WTC11 (cell line): ENCODE measurements around the gene EYA2. TPM values are rescaled to one million over a fixed set of nuclear protein-coding genes. Genes with fewer than 3 reads are reported as not detected.

Experiments used
- ATAC-seq: fragments of 200-7000 bp; cut with Tn5 transposase; 2 replicates; pipeline ENCODE4 v1.10.0; 2021; ENCODE audit warnings: mild to moderate bottlenecking, moderate library complexity
- CTCF ChIA-PET: fragments of 300-600 bp; sonication (Branson Sonifier 250); formaldehyde crosslinking; loops from one replicate; lab custom pipeline; 2021; ENCODE audit warnings: antibody characterized with exemption; lab: Charles Lee
- POLR2A ChIA-PET: fragments of 350-600 bp; sonication (Branson Sonifier 250); formaldehyde crosslinking; loops from one replicate; lab custom pipeline; 2021; ENCODE audit warnings: antibody characterized with exemption; lab: Charles Lee
- DNase-seq: peaks from one replicate; pipeline ENCODE4 v3.0.0; 2021; ENCODE audit warnings: low spot score
- H3K27ac Mint-ChIP-seq: 2 replicates; pipeline ENCODE4 v1.8.0; 2021; ENCODE audit warnings: mixed read lengths
- H3K27me3 Mint-ChIP-seq: 2 replicates; pipeline ENCODE4 v1.8.0; 2021; ENCODE audit warnings: low read depth, mild to moderate bottlenecking, moderate library complexity, mixed read lengths
- H3K36me3 Mint-ChIP-seq: 2 replicates; pipeline ENCODE4 v1.8.0; 2021; ENCODE audit warnings: mixed read lengths
- H3K4me1 Mint-ChIP-seq: 2 replicates; pipeline ENCODE4 v1.8.0; 2022; ENCODE audit warnings: mixed read lengths
- H3K4me3 Mint-ChIP-seq: 2 replicates; pipeline ENCODE4 v1.8.0; 2021; ENCODE audit warnings: mild to moderate bottlenecking, moderate library complexity, mixed read lengths
- H3K9me3 Mint-ChIP-seq: 2 replicates; pipeline ENCODE4 v1.8.0; 2021; ENCODE audit warnings: mixed read lengths
- ARID4B ChIP-seq: sonication (generic); formaldehyde crosslinking; IDR thresholded peaks from 2 replicates; pipeline ENCODE4 v1.8.0; 2023; ENCODE audit warnings: missing genetic modification reagents, mild to moderate bottlenecking, borderline replicate concordance
- ETV6 ChIP-seq: sonication (generic); formaldehyde crosslinking; IDR thresholded peaks from 2 replicates; pipeline ENCODE4 v1.8.1; 2022; ENCODE audit warnings: mild to moderate bottlenecking, missing genetic modification reagents
- FOXP1 ChIP-seq: sonication (generic); formaldehyde crosslinking; IDR thresholded peaks from 2 replicates; pipeline ENCODE4 v1.8.0; 2022; ENCODE audit warnings: missing genetic modification reagents, mild to moderate bottlenecking, moderate library complexity, borderline replicate concordance
- JUN ChIP-seq: sonication (generic); formaldehyde crosslinking; IDR thresholded peaks from 2 replicates; pipeline ENCODE4 v1.8.0; 2023; ENCODE audit warnings: mild to moderate bottlenecking, missing genetic modification reagents
- NR3C1 ChIP-seq: sonication (generic); formaldehyde crosslinking; conservative IDR thresholded peaks from 2 replicates; pipeline ENCODE4 v1.8.1; 2023; ENCODE audit warnings: low read depth, mild to moderate bottlenecking, missing genetic modification reagents
- STAT6 ChIP-seq: sonication (generic); formaldehyde crosslinking; conservative IDR thresholded peaks from 2 replicates; pipeline ENCODE4 v1.8.1; 2023; ENCODE audit warnings: mild to moderate bottlenecking, low read depth, missing genetic modification reagents, moderate library complexity
- TP53 ChIP-seq: sonication (generic); formaldehyde crosslinking; IDR thresholded peaks from 2 replicates; pipeline ENCODE4 v1.8.1; 2023; ENCODE audit warnings: mild to moderate bottlenecking, missing genetic modification reagents
- USF1 ChIP-seq: sonication (generic); formaldehyde crosslinking; IDR thresholded peaks from 2 replicates; pipeline ENCODE4 v1.8.0; 2022; ENCODE audit warnings: mild to moderate bottlenecking, missing genetic modification reagents
- ZBTB21 ChIP-seq: sonication (generic); formaldehyde crosslinking; IDR thresholded peaks from 2 replicates; pipeline ENCODE4 v1.8.1; 2023; ENCODE audit warnings: mild to moderate bottlenecking, missing genetic modification reagents, borderline replicate concordance
- ZBTB43 ChIP-seq: sonication (generic); formaldehyde crosslinking; IDR thresholded peaks from 2 replicates; pipeline ENCODE4 v1.8.1; 2023; ENCODE audit warnings: mild to moderate bottlenecking, missing genetic modification reagents
- ZNF219 ChIP-seq: sonication (generic); formaldehyde crosslinking; IDR thresholded peaks from 2 replicates; pipeline ENCODE4 v1.8.0; 2023; ENCODE audit warnings: missing genetic modification reagents, mild to moderate bottlenecking, borderline replicate concordance
- ZNF232 ChIP-seq: sonication (generic); formaldehyde crosslinking; IDR thresholded peaks from 2 replicates; pipeline ENCODE4 v1.8.0; 2022; ENCODE audit warnings: mild to moderate bottlenecking, missing genetic modification reagents
- ZNF532 ChIP-seq: fragments of 250-450 bp; sonication (Bioruptor Pico); IDR thresholded peaks from 2 replicates; pipeline ENCODE4 v1.9.0; 2021; ENCODE audit warnings: mild to moderate bottlenecking, borderline replicate concordance
- ZNF671 ChIP-seq: fragments of 250-450 bp; sonication (Bioruptor Pico); IDR thresholded peaks from 2 replicates; pipeline ENCODE4 v1.8.0; 2021; ENCODE audit warnings: mild to moderate bottlenecking
- total RNA-seq: library from RNA; stranded (reverse); gene quantifications from 3 replicates; pipeline ENCODE4 v1.2.3, GENCODE V29; 2021
- TF ChIP-seq, protein P1 (sequence below): sonication (generic); formaldehyde crosslinking; IDR thresholded peaks from 2 replicates; pipeline ENCODE4 v1.8.1; 2022; ENCODE audit warnings: missing genetic modification reagents, borderline replicate concordance
- TF ChIP-seq, protein P2 (sequence below): sonication (generic); formaldehyde crosslinking; IDR thresholded peaks from 2 replicates; pipeline ENCODE4 v1.8.0; 2022; ENCODE audit warnings: missing genetic modification reagents

Gene EYA2
- total RNA-seq, 1 experiment from 2014 or later: 1.5 TPM

GRCh38 chr20:46903256-46903655, 8.6 kb downstream of the EYA2 start:
- Mint-ChIP-seq H3K4me1 (peaks cover 9% of the 10 kb centered on the region), H3K27ac (no peak overlapping the region), H3K9me3 (no peaks in the 10 kb centered on the region), H3K4me3 (no peak overlapping the region), H3K36me3 (no peaks in the 10 kb centered on the region), H3K27me3 (peaks cover 3% of the 10 kb centered on the region; the same call in 1 of the 2 replicates)
- TF ChIP-seq, protein P1, sequence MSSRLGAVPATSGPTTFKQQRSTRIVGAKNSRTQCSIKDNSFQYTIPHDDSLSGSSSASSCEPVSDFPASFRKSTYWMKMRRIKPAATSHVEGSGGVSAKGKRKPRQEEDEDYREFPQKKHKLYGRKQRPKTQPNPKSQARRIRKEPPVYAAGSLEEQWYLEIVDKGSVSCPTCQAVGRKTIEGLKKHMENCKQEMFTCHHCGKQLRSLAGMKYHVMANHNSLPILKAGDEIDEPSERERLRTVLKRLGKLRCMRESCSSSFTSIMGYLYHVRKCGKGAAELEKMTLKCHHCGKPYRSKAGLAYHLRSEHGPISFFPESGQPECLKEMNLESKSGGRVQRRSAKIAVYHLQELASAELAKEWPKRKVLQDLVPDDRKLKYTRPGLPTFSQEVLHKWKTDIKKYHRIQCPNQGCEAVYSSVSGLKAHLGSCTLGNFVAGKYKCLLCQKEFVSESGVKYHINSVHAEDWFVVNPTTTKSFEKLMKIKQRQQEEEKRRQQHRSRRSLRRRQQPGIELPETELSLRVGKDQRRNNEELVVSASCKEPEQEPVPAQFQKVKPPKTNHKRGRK (CRISPR knock-in tag): no peak
- TF ChIP-seq TP53 (CRISPR knock-in tag) (no peak), USF1 (CRISPR knock-in tag) (no peak), FOXP1 (no peak), ZNF232 (CRISPR knock-in tag) (no peak), JUN (no peak), ETV6 (no peak), NR3C1 (CRISPR knock-in tag) (no peak), ZNF219 (CRISPR knock-in tag) (no peak), ZNF671 (CRISPR knock-in tag) (no peak), ARID4B (CRISPR knock-in tag) (no peak), ZBTB21 (CRISPR knock-in tag) (no peak), ZNF532 (no peak)
- ChIA-PET CTCF (interaction anchor here (1.0 to 2.1 kb wide), 3 partner anchors 25 to 225 kb away, joined by 3 to 9 read pairs (median 3); no protein-coding TSS in a partner anchor), POLR2A (interaction anchor here (0.5 to 0.7 kb wide), 2 partner anchors 38 to 551 kb away, joined by 3 read pairs; no protein-coding TSS in a partner anchor)
- DNase-seq: no peak
- no peak for ATAC-seq

DNA sequence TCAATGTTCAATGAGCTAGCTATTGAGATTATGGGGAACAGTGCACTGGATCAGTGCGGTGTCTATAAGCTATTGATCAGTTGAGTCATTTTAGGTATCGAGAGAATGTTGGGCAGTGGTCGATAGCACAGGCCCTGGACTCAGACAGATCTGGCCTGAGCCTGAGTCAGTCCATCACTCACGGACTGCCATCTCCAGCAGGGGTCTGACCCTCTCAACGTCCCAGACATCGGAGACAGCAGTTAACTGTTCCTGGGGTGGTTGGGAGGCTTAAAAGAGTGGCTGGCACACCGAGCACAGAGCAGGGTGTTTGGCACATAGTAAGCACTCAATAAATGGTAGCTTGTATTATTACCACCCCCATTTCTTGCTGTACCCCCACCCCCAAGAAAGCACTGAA, 9.3 kb downstream of the EYA2 start:
- no peaks in the 10 kb centered on the region for H3K36me3 Mint-ChIP-seq
- no peak overlapping the region for H3K4me3 Mint-ChIP-seq
- TF ChIP-seq ZBTB43 (CRISPR knock-in tag) (no peak), STAT6 (CRISPR knock-in tag) (no peak)
- TF ChIP-seq, protein P2, sequence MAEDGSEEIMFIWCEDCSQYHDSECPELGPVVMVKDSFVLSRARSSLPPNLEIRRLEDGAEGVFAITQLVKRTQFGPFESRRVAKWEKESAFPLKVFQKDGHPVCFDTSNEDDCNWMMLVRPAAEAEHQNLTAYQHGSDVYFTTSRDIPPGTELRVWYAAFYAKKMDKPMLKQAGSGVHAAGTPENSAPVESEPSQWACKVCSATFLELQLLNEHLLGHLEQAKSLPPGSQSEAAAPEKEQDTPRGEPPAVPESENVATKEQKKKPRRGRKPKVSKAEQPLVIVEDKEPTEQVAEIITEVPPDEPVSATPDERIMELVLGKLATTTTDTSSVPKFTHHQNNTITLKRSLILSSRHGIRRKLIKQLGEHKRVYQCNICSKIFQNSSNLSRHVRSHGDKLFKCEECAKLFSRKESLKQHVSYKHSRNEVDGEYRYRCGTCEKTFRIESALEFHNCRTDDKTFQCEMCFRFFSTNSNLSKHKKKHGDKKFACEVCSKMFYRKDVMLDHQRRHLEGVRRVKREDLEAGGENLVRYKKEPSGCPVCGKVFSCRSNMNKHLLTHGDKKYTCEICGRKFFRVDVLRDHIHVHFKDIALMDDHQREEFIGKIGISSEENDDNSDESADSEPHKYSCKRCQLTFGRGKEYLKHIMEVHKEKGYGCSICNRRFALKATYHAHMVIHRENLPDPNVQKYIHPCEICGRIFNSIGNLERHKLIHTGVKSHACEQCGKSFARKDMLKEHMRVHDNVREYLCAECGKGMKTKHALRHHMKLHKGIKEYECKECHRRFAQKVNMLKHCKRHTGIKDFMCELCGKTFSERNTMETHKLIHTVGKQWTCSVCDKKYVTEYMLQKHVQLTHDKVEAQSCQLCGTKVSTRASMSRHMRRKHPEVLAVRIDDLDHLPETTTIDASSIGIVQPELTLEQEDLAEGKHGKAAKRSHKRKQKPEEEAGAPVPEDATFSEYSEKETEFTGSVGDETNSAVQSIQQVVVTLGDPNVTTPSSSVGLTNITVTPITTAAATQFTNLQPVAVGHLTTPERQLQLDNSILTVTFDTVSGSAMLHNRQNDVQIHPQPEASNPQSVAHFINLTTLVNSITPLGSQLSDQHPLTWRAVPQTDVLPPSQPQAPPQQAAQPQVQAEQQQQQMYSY: no peak

More for the DNA sequence above, 9.3 kb downstream of the EYA2 start:
- ChIA-PET CTCF (interaction anchor here (1.0 to 2.1 kb wide), 3 partner anchors 25 to 224 kb away, joined by 3 to 9 read pairs (median 3); no protein-coding TSS in a partner anchor), POLR2A (interaction anchor here (0.5 to 0.7 kb wide), 2 partner anchors 38 to 551 kb away, joined by 3 read pairs; no protein-coding TSS in a partner anchor)
- Mint-ChIP-seq H3K27me3 (peaks cover 3% of the 10 kb centered on the region; the same call in 1 of the 2 replicates), H3K9me3 (no peaks in the 10 kb centered on the region), H3K27ac (no peak overlapping the region), H3K4me1 (peaks cover 6% of the 10 kb centered on the region)
- ATAC-seq: no peak
- DNase-seq: no peak
